GM23248 (cell line): ENCODE measurements around the gene GID4. TPM values are rescaled to one million over a fixed set of nuclear protein-coding genes. Genes with fewer than 3 reads are reported as not detected.

ENCODE experiments used
- DNase-seq: peaks from one replicate; pipeline ENCODE4 v3.0.0-alpha.2; 2015
- H2AFZ ChIP-seq: fragments of 200-600 bp; sonication (generic); 2 replicates; pipeline ENCODE4 v1.6.1; 2016; ENCODE audit warnings: antibody characterized with exemption
- H3F3A ChIP-seq: fragments of 200-600 bp; sonication (generic); 2 replicates; pipeline ENCODE4 v1.6.1; 2016; ENCODE audit warnings: mild to moderate bottlenecking, antibody characterized with exemption, mixed run types; ENCODE audit not compliant: insufficient read depth
- H3K27ac ChIP-seq: fragments of 200-600 bp; sonication (generic); 2 replicates; pipeline ENCODE4 v1.5.1; 2016; ENCODE audit warnings: mild to moderate bottlenecking
- H3K27me3 ChIP-seq: fragments of 200-600 bp; sonication (generic); replicated peaks from 2 replicates; pipeline ENCODE4 v1.6.1; 2016; ENCODE audit warnings: mild to moderate bottlenecking; ENCODE audit not compliant: insufficient read depth
- H3K36me3 ChIP-seq: fragments of 200-600 bp; sonication (generic); 2 replicates; pipeline ENCODE4 v1.6.1; 2016; ENCODE audit warnings: low read depth, mild to moderate bottlenecking
- H3K4me1 ChIP-seq: fragments of 200-600 bp; sonication (generic); 2 replicates; pipeline ENCODE4 v1.6.1; 2016; ENCODE audit warnings: mild to moderate bottlenecking; ENCODE audit not compliant: insufficient read depth
- H3K4me2 ChIP-seq: fragments of 200-600 bp; sonication (generic); one replicate; pipeline ENCODE4 v1.6.1; 2016; ENCODE audit warnings: mild to moderate bottlenecking; ENCODE audit not compliant: unreplicated experiment
- H3K4me3 ChIP-seq: fragments of 200-600 bp; sonication (generic); 2 replicates; pipeline ENCODE4 v1.5.1; 2016; ENCODE audit warnings: mild to moderate bottlenecking
- H3K79me2 ChIP-seq: fragments of 200-600 bp; sonication (generic); 2 replicates; pipeline ENCODE4 v1.6.1; 2016; ENCODE audit warnings: mild to moderate bottlenecking; ENCODE audit not compliant: insufficient read depth
- H3K9ac ChIP-seq: fragments of 200-600 bp; sonication (generic); 2 replicates; pipeline ENCODE4 v1.6.1; 2016; ENCODE audit warnings: mild to moderate bottlenecking
- H3K9me2 ChIP-seq: fragments of 200-600 bp; sonication (generic); 2 replicates; pipeline ENCODE4 v1.6.1; 2016; ENCODE audit warnings: mixed run types, mild to moderate bottlenecking, moderate library complexity; ENCODE audit not compliant: insufficient read depth
- H3K9me3 ChIP-seq: fragments of 200-600 bp; sonication (generic); one replicate; pipeline ENCODE4 v1.6.1; 2017; ENCODE audit warnings: low read depth
- H4K20me1 ChIP-seq: fragments of 200-600 bp; sonication (generic); 2 replicates; pipeline ENCODE4 v1.6.0; 2016; ENCODE audit not compliant: insufficient read depth
- EZH2 ChIP-seq: fragments of 200-600 bp; sonication (generic); IDR thresholded peaks from 2 replicates; pipeline ENCODE4 v1.6.1; 2018; ENCODE audit warnings: antibody characterized with exemption, mild to moderate bottlenecking; ENCODE audit not compliant: insufficient read depth, poor library complexity, severe bottlenecking
- EZH2phosphoT487 ChIP-seq: fragments of 200-600 bp; sonication (generic); IDR thresholded peaks from 2 replicates; pipeline ENCODE4 v1.6.1; 2018; ENCODE audit warnings: antibody characterized with exemption, moderate library complexity, mild to moderate bottlenecking, low read depth; ENCODE audit not compliant: insufficient read depth
- WGBS, 2 experiments: methylation state at CpG; one replicate each; pipeline ENCODE4 v1.1.6; 2015 to 2017; ENCODE audit warnings: low lambda C conversion rate in 2 of 2, low coverage in 1 of 2; ENCODE audit errors: missing lambda C conversion rate in 2 of 2; 5-methylcytosine and 5-hydroxymethylcytosine counted together
- in situ Hi-C: fragments of 300-500 bp; cut with MboI; formaldehyde crosslinking; loops from 2 replicates; pipeline ENCODE4 v1.15.0; 2020
- polyA plus RNA-seq: library from polyadenylated mRNA; unstranded; fragments of >200 nt; fragmentation: Nextera tagmentation; extraction: Ambion mirVana; gene quantifications from 2 replicates; pipeline ENCODE4 v1.2.1, GENCODE V29; 2016
- total RNA-seq: library from RNA; depleted of rRNA; stranded (reverse); fragments of >200 nt; shearing (Covaris generic); gene quantifications from 2 replicates; pipeline ENCODE4 v1.2.3, GENCODE V29; 2014

Gene GID4
- total and polyA plus RNA-seq, 2 experiments from 2014 or later = 7.2 to 10.2 TPM

DNA sequence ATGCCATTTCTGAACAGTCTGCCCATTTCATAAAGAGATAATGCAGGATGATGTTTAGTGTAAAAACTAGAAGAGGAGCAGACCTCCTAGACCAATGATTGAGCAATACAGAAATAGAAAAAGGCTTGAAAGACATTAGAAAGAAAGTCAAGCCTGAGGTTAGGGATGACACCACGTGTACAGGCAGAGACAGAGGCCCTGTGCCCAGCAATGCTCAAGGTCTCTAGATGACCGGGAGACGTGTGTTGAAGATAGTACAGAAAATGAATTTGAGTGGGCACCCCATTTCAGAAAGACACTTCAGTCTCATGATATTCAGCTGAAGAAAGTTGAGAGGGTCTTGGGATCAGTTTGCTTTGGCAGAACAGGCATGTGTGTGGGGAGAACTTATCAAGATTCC lies 5.4 kb downstream of the GID4 start:
- Histone ChIP-seq H3K79me2 (peaks cover 57% of the 10 kb centered on the region), H3K9me3 (no peaks in the 10 kb centered on the region), H3K4me3 (no peak overlapping the region), H2AFZ (no peak overlapping the region), H3K9ac (no peak overlapping the region), H3K4me2 (no peak overlapping the region), H4K20me1 (0 out of 2 replicates have a peak, but pooled peaks cover 6% of the 10 kb centered on the region), H3K9me2 (no peaks in the 10 kb centered on the region), H3K4me1 (peaks cover 25% of the 10 kb centered on the region), H3K36me3 (peaks cover 6% of the 10 kb centered on the region; the same call in 1 of the 2 replicates), H3K27ac (no peak overlapping the region), H3F3A (peaks cover 15% of the 10 kb centered on the region), H3K27me3 (no peaks in the 10 kb centered on the region)
- 88 to 93% methylated on average over 3 of the region's 3 CpGs for WGBS, 2 experiments
- in situ Hi-C loops = loop anchor here (25.0 kb wide), 1 partner anchor 357 kb away; the partner anchor contains the start of gene RAI1
- TF ChIP-seq EZH2 = no peak
- TF ChIP-seq EZH2phosphoT487 = no peak
- no peak for DNase-seq

DNA sequence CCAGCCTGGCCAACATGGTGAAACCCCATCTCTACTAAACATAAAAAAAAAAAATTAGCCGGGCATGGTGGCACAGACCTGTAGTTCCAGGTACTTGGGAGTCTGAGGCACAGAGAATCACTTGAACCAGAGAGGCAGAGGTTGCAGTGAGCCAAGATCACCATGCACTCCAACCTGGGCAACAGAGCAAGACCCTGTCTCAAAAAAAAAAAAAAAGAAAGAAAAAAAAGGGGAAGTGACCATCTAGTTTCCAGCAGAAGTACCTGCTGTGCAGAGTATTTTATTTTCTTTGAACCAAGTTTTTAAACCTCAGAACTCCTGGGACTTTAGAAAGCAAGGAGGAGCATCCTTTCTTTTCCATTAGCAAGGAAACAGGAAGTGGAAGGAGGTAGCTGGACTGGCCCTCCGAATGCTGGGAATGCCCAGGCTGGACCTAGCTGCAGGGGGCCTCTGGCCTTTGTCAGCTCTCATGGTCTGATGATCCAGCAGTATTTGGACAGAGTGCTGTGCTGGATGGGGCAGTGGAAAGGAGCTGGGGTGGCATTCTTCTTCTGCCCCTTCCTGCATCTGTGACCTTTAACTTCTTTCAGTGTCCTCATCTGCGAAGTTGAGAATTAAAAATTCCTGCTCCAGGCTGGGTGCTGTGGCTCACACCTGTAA lies 6.6 kb downstream of the GID4 start:
- Histone ChIP-seq H3K9ac (no peak overlapping the region), H3K9me3 (no peaks in the 10 kb centered on the region), H3K36me3 (peaks cover 6% of the 10 kb centered on the region; the same call in 1 of the 2 replicates), H2AFZ (no peak overlapping the region), H3F3A (peaks cover 15% of the 10 kb centered on the region), H3K79me2 (peaks cover 45% of the 10 kb centered on the region), H3K9me2 (no peaks in the 10 kb centered on the region), H3K27ac (no peak overlapping the region), H4K20me1 (0 out of 2 replicates have a peak, but pooled peaks cover 6% of the 10 kb centered on the region), H3K4me1 (peaks cover 21% of the 10 kb centered on the region), H3K27me3 (no peaks in the 10 kb centered on the region), H3K4me3 (no peak overlapping the region), H3K4me2 (no peak overlapping the region)
- DNase-seq = no peak
- in situ Hi-C loops = loop anchor here (25.0 kb wide), 1 partner anchor 359 kb away; the partner anchor contains the start of gene RAI1
- WGBS, 2 experiments = 96 to 100% methylated on average over 3 of the region's 3 CpGs
- no peak for TF ChIP-seq EZH2

DNA sequence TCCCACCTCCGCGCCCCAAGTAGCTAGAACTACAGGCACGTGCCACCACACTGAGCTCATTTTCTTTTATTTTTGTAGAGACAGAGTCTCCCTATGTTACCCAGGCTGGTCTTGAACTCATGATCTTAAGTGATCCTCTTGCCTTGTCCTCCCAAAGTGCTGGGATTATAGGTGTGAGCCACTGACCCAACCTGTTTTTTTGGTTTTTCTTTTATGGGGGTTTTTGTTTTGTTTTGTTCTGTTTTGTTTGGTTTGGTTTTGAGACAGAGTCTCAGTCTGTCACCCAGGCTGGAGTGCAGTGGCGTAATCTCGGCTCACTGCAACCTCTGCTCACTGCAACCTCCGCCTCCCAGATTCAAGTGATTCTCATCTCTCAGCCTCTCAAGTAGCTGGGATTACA lies 16.4 kb downstream of the GID4 start:
- H3K27ac ChIP-seq = no peak overlapping the region
- H3K79me2 ChIP-seq = no peaks in the 10 kb centered on the region
- H3K9ac ChIP-seq = no peak overlapping the region
- H3K4me1 ChIP-seq = no peaks in the 10 kb centered on the region
- no peak for TF ChIP-seq EZH2phosphoT487
- no peak for TF ChIP-seq EZH2
- no peak overlapping the region for H2AFZ ChIP-seq
- in situ Hi-C loops = no loop called here
- H3K36me3 ChIP-seq = peaks cover 13% of the 10 kb centered on the region; the same call in 1 of the 2 replicates
- WGBS, 2 experiments = 88% methylated on average over 6 of the region's 6 CpGs
- DNase-seq = no peak
- H3K9me2 ChIP-seq = no peaks in the 10 kb centered on the region
- no peak overlapping the region for H3K4me3 ChIP-seq
- H3K9me3 ChIP-seq = no peaks in the 10 kb centered on the region
- no peaks in the 10 kb centered on the region for H3F3A ChIP-seq
- H3K4me2 ChIP-seq = no peak overlapping the region
- H3K27me3 ChIP-seq = no peaks in the 10 kb centered on the region
- H4K20me1 ChIP-seq = no peaks in the 10 kb centered on the region

DNA sequence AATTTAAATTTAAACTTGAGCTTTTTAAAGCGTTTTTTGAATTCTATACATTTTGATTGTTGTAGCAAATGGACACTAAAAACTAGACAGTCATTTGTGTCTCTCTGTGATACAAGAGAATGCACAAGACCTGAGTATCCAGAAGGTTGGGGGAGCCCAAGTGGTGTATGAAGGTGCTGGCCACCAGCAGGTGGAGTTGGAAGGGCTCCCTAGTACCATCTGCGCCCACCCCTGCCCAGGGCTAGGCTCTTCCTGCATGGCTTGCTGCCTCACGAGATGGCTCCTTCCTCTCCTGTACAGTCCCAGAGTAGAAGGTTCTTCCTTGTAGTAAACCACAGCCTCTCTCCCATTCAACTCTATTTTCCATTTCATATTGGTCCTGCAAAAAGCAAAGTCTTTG lies 17.0 kb downstream of the GID4 start:
- Histone ChIP-seq H2AFZ (no peak overlapping the region), H3F3A (no peaks in the 10 kb centered on the region), H3K9ac (no peak overlapping the region), H3K4me1 (no peaks in the 10 kb centered on the region), H3K79me2 (no peaks in the 10 kb centered on the region), H3K9me3 (no peaks in the 10 kb centered on the region), H4K20me1 (no peaks in the 10 kb centered on the region), H3K27me3 (no peaks in the 10 kb centered on the region), H3K27ac (no peak overlapping the region), H3K4me2 (no peak overlapping the region), H3K4me3 (no peak overlapping the region), H3K36me3 (peaks cover 13% of the 10 kb centered on the region; the same call in 1 of the 2 replicates), H3K9me2 (no peaks in the 10 kb centered on the region)
- TF ChIP-seq EZH2 = no peak
- no peak for TF ChIP-seq EZH2phosphoT487
- 94 to 96% methylated on average over 3 of the region's 3 CpGs for WGBS, 2 experiments
- DNase-seq = no peak
- in situ Hi-C loops = no loop called here
